Spleen (tissue), 7 donors: Measurements from ENCODE around the gene KIAA1328.

ENCODE experiments used
- POLR2AphosphoS5 ChIP-seq, 3 donors: sonication (generic); formaldehyde crosslinking; IDR thresholded peaks; one replicate each; pipeline ENCODE4 v1.5.1; 2017; ENCODE audit warnings: antibody characterized with exemption in 3 of 3
- TF ChIP-seq, protein P1 (sequence below), 11 experiments: fragments of 200-600 bp in 7 of 11; fragments of 450-650 bp in 4 of 11; sonication (generic) in 4 of 11; IDR thresholded peaks in 8 of 11; conservative IDR thresholded peaks in 3 of 11; 1 replicate in 7 of 11; 2 replicates in 4 of 11; pipeline versions ENCODE4 v1.4.0 to v1.8.0; 2016 to 2021; ENCODE audit warnings: antibody characterized with exemption in 11 of 11, inconsistent platforms in 4 of 11, mild to moderate bottlenecking in 1 of 11
- donor health status: DM: no; HTN: no; CAD: no; lungs with moderate emphysema.
- donor health status: DM: no; HTN: no; CAD: no.
- donor health status: DM: no; HTN: no; CAD: no.

DNA sequence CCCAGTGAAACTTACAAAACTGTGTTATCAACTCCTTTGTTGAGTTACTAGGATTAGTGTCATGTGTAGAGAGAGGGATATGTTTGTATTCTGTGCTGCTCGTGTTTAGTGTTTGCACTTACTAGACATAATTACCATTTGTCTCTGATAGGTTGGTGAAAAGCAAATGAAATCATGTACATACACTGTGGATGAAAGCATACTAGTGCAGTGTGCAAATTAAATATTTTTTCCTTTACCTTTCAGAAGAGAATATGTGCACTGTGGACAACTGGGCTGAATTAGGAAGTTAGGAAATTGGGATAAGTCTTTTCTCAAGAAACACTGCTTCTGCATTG is 1.2 kb downstream of the KIAA1328 start:
- TF ChIP-seq, protein P1, sequence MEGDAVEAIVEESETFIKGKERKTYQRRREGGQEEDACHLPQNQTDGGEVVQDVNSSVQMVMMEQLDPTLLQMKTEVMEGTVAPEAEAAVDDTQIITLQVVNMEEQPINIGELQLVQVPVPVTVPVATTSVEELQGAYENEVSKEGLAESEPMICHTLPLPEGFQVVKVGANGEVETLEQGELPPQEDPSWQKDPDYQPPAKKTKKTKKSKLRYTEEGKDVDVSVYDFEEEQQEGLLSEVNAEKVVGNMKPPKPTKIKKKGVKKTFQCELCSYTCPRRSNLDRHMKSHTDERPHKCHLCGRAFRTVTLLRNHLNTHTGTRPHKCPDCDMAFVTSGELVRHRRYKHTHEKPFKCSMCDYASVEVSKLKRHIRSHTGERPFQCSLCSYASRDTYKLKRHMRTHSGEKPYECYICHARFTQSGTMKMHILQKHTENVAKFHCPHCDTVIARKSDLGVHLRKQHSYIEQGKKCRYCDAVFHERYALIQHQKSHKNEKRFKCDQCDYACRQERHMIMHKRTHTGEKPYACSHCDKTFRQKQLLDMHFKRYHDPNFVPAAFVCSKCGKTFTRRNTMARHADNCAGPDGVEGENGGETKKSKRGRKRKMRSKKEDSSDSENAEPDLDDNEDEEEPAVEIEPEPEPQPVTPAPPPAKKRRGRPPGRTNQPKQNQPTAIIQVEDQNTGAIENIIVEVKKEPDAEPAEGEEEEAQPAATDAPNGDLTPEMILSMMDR (IDR thresholded peaks at IDR 0.05 in 8 of 11, conservative IDR thresholded peaks at IDR 0.05 in 3 of 11), result no peak
- TF ChIP-seq POLR2AphosphoS5 (IDR thresholded peaks at IDR 0.05), result no peak
